OCI-LY1 (cell line): ENCODE results near the gene SLC24A5.

ENCODE experiments used
- EZH2 ChIP-seq: fragments of 200-600 bp; sonication (generic), shearing (Covaris generic); IDR thresholded peaks from 2 replicates; pipeline ENCODE4 v1.8.0; 2017; ENCODE audit warnings: borderline replicate concordance, mixed run types, mild to moderate bottlenecking, antibody characterized with exemption, low read length, moderate library complexity, mixed read lengths
- TF ChIP-seq, protein P1 (sequence below): fragments of 200-600 bp; sonication (generic), shearing (Covaris generic); IDR thresholded peaks from 2 replicates; pipeline ENCODE4 v1.5.1; 2017; ENCODE audit warnings: mild to moderate bottlenecking, antibody characterized with exemption, low read length, moderate library complexity, mixed read lengths

DNA sequence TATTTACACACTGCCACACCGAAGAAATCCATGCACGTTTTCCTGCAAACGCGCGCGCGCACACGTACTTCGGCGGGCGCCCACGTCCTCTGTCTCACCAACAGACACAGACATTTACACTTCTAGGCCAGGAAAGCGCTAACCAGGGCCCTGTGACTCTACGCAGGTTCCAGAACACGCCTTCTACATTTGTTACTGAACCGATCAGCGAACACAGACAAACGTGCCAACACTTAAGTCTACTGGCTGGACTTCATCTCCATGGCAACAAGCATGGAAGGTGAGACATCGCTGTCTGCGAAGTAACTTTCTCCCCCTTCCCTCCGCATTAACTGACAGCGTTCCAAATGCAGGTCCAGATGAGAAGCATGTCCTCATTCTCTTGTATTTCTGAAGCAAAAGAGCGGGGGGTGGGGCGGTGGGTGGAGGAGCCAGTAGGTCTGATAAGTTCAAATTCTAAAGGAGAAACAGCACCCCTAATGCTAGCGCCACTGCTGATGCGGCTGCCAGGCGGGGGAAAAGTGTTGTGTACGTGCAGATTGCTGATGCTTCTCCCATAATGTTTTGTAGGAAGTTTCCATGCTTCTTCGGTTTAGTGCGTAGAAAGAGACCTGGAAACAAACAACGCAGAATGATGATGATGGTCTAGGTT lies 70.9 kb downstream of the SLC24A5 start, which contains the start of gene CTXN2:
- TF ChIP-seq, protein P1, sequence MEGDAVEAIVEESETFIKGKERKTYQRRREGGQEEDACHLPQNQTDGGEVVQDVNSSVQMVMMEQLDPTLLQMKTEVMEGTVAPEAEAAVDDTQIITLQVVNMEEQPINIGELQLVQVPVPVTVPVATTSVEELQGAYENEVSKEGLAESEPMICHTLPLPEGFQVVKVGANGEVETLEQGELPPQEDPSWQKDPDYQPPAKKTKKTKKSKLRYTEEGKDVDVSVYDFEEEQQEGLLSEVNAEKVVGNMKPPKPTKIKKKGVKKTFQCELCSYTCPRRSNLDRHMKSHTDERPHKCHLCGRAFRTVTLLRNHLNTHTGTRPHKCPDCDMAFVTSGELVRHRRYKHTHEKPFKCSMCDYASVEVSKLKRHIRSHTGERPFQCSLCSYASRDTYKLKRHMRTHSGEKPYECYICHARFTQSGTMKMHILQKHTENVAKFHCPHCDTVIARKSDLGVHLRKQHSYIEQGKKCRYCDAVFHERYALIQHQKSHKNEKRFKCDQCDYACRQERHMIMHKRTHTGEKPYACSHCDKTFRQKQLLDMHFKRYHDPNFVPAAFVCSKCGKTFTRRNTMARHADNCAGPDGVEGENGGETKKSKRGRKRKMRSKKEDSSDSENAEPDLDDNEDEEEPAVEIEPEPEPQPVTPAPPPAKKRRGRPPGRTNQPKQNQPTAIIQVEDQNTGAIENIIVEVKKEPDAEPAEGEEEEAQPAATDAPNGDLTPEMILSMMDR, result no peak
- TF ChIP-seq EZH2, result no peak
